HEK293 (cell line): ENCODE measurements around the gene FLACC1.

ENCODE experiments used
- CTCF ChIA-PET: fragments of 350-600 bp; formaldehyde crosslinking; extraction: SDS; loops from one replicate; lab custom pipeline; 2021; ENCODE audit warnings: antibody characterized with exemption; lab: Yijun Ruan, JAX
- POLR2A ChIA-PET: fragments of 300-600 bp; formaldehyde crosslinking; extraction: SDS; loops from one replicate; lab custom pipeline; 2020; ENCODE audit warnings: antibody characterized with exemption, inconsistent platforms; lab: Yijun Ruan, JAX
- H3K27ac ChIP-seq: fragments of 200-500 bp; sonication (Bioruptor generic); 2 replicates; pipeline ENCODE4 v1.5.1; 2014; ENCODE audit warnings: low read depth, low read length, control low read depth, inconsistent platforms; ENCODE audit errors: extremely low read depth
- H3K36me3 ChIP-seq, 2 experiments: fragments of 200-500 bp in 1 of 2; sonication (Bioruptor generic) in 1 of 2; 1 replicate in 1 of 2; 2 replicates in 1 of 2; pipeline ENCODE4 v1.5.1; 2014 to 2017; ENCODE audit warnings: inconsistent platforms in 2 of 2, low read length in 2 of 2; ENCODE audit not compliant: control insufficient read depth in 2 of 2, insufficient read depth in 1 of 2
- H3K4me1 ChIP-seq: fragments of 200-500 bp; sonication (Bioruptor generic); 2 replicates; pipeline ENCODE4 v1.5.1; 2014; ENCODE audit warnings: mild to moderate bottlenecking, low read length, inconsistent platforms; ENCODE audit not compliant: control insufficient read depth, insufficient read depth
- H3K4me3 ChIP-seq: 2 replicates; pipeline ENCODE4 v1.5.1; 2011; ENCODE audit warnings: low read depth, mild to moderate bottlenecking, control low read depth, low read length, moderate library complexity
- H3K9me3 ChIP-seq: fragments of 200-500 bp; sonication (Bioruptor generic); 2 replicates; pipeline ENCODE4 v1.5.1; 2014; ENCODE audit warnings: low read depth, low read length, inconsistent platforms; ENCODE audit not compliant: control insufficient read depth, insufficient read depth
- GLI4 ChIP-seq: fragments of 450-650 bp; formaldehyde crosslinking; IDR thresholded peaks from 2 replicates; pipeline ENCODE4 v1.5.1; 2016; ENCODE audit warnings: missing biosample characterization, missing genetic modification characterization
- GLIS2 ChIP-seq: fragments of 450-650 bp; formaldehyde crosslinking; IDR thresholded peaks from 2 replicates; pipeline ENCODE4 v1.5.1; 2016; ENCODE audit warnings: missing biosample characterization, missing genetic modification characterization
- HOXA7 ChIP-seq: sonication (generic); formaldehyde crosslinking; IDR thresholded peaks from 2 replicates; pipeline ENCODE4 v1.8.1; 2022; ENCODE audit warnings: missing genetic modification reagents, borderline replicate concordance
- YY2 ChIP-seq: fragments of 450-650 bp; formaldehyde crosslinking; IDR thresholded peaks from 2 replicates; pipeline ENCODE4 v1.5.1; 2016; ENCODE audit warnings: missing biosample characterization, missing genetic modification characterization
- ZBTB48 ChIP-seq: fragments of 450-650 bp; formaldehyde crosslinking; IDR thresholded peaks from 2 replicates; pipeline ENCODE4 v1.5.1; 2016; ENCODE audit warnings: missing biosample characterization, missing genetic modification characterization
- ZNF112 ChIP-seq: fragments of 450-650 bp; formaldehyde crosslinking; IDR thresholded peaks from 2 replicates; pipeline ENCODE4 v1.5.0; 2017; ENCODE audit warnings: missing biosample characterization, missing genetic modification characterization
- ZNF133 ChIP-seq: fragments of 450-650 bp; formaldehyde crosslinking; IDR thresholded peaks from 2 replicates; pipeline ENCODE4 v1.5.1; 2016; ENCODE audit warnings: missing biosample characterization, missing genetic modification characterization
- ZNF404 ChIP-seq: fragments of 450-650 bp; formaldehyde crosslinking; IDR thresholded peaks from 2 replicates; pipeline ENCODE4 v1.5.1; 2017; ENCODE audit warnings: missing biosample characterization, missing genetic modification characterization
- ZNF529 ChIP-seq: fragments of 450-650 bp; formaldehyde crosslinking; IDR thresholded peaks from 2 replicates; pipeline ENCODE4 v1.5.1; 2017; ENCODE audit warnings: missing genetic modification characterization, missing biosample characterization; ENCODE audit not compliant: insufficient replicate concordance
- ZNF544 ChIP-seq: fragments of 450-650 bp; formaldehyde crosslinking; IDR thresholded peaks from 2 replicates; pipeline ENCODE4 v1.5.0; 2017; ENCODE audit warnings: missing biosample characterization, missing genetic modification characterization
- ZNF624 ChIP-seq: fragments of 450-650 bp; formaldehyde crosslinking; IDR thresholded peaks from 2 replicates; pipeline ENCODE4 v1.5.1; 2017; ENCODE audit warnings: missing biosample characterization, missing genetic modification characterization
- ZNF629 ChIP-seq: fragments of 450-650 bp; formaldehyde crosslinking; IDR thresholded peaks from 2 replicates; pipeline ENCODE4 v1.5.1; 2017; ENCODE audit warnings: missing biosample characterization, missing genetic modification characterization
- ZNF701 ChIP-seq: fragments of 450-650 bp; formaldehyde crosslinking; IDR thresholded peaks from 2 replicates; pipeline ENCODE4 v1.5.1; 2016; ENCODE audit warnings: missing biosample characterization, missing genetic modification characterization
- ZNF777 ChIP-seq: fragments of 450-650 bp; formaldehyde crosslinking; IDR thresholded peaks from 2 replicates; pipeline ENCODE4 v1.5.1; 2017; ENCODE audit warnings: missing biosample characterization, missing genetic modification characterization, borderline replicate concordance
- ZNF830 ChIP-seq: fragments of 450-650 bp; IDR thresholded peaks from 2 replicates; pipeline ENCODE4 v1.5.0; 2018; ENCODE audit warnings: missing biosample characterization, missing genetic modification characterization, low read depth, mild to moderate bottlenecking, moderate library complexity
- TF ChIP-seq, protein P1 (sequence below): IDR thresholded peaks from 2 replicates; pipeline ENCODE4 v1.6.1; 2011; ENCODE audit warnings: mild to moderate bottlenecking, low read depth, low read length, borderline replicate concordance
- TF ChIP-seq, protein P2 (sequence below): fragments of 450-650 bp; formaldehyde crosslinking; IDR thresholded peaks from 2 replicates; pipeline ENCODE4 v1.5.1; 2017; ENCODE audit warnings: missing biosample characterization, missing genetic modification characterization
- TF ChIP-seq, protein P3 (sequence below): fragments of 450-650 bp; formaldehyde crosslinking; IDR thresholded peaks from 2 replicates; pipeline ENCODE4 v1.5.1; 2016; ENCODE audit warnings: missing biosample characterization, missing genetic modification characterization
- TF ChIP-seq, protein P4 (sequence below): fragments of 450-650 bp; formaldehyde crosslinking; IDR thresholded peaks from 2 replicates; pipeline ENCODE4 v1.5.1; 2016; ENCODE audit warnings: missing biosample characterization, missing genetic modification characterization, low read depth
- TF ChIP-seq, protein P5 (sequence below): fragments of 450-650 bp; formaldehyde crosslinking; conservative IDR thresholded peaks from 2 replicates; pipeline ENCODE4 v1.5.1; 2016; ENCODE audit warnings: low read depth, missing biosample characterization, missing genetic modification characterization

The FLACC1 gene

DNA sequence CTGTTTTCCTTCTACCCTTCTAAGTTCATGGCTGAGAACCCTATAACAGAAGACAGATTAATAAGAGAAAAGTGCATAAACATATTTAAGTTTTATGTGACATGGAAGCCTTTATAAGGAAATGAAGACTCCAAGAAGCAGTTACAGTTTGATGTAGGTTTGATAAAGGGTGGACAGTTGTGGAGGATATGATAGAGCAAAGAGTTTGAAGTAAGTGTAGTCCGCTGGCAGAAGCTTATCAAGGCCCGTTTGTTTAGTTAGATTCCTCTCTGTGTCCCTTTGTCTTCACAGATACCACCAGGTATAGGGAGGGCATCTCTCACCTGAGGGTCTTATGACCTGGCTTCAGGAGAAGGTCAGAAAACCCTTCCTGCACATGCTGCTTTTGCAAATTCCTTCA is 107.3 kb downstream of the FLACC1 start:
- Histone ChIP-seq H3K36me3 (no peaks in the 10 kb centered on the region), H3K4me3 (no peak overlapping the region), H3K27ac (no peak overlapping the region)
- POLR2A ChIA-PET = no interaction called here
- TF ChIP-seq, protein P1, sequence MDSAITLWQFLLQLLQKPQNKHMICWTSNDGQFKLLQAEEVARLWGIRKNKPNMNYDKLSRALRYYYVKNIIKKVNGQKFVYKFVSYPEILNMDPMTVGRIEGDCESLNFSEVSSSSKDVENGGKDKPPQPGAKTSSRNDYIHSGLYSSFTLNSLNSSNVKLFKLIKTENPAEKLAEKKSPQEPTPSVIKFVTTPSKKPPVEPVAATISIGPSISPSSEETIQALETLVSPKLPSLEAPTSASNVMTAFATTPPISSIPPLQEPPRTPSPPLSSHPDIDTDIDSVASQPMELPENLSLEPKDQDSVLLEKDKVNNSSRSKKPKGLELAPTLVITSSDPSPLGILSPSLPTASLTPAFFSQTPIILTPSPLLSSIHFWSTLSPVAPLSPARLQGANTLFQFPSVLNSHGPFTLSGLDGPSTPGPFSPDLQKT = no peak
- TF ChIP-seq YY2 (tag by site-specific recombination) (no peak), HOXA7 (no peak), ZNF830 (tag by site-specific recombination) (no peak), ZBTB48 (no peak), ZNF112 (tag by site-specific recombination) (no peak)
- TF ChIP-seq, protein P2, sequence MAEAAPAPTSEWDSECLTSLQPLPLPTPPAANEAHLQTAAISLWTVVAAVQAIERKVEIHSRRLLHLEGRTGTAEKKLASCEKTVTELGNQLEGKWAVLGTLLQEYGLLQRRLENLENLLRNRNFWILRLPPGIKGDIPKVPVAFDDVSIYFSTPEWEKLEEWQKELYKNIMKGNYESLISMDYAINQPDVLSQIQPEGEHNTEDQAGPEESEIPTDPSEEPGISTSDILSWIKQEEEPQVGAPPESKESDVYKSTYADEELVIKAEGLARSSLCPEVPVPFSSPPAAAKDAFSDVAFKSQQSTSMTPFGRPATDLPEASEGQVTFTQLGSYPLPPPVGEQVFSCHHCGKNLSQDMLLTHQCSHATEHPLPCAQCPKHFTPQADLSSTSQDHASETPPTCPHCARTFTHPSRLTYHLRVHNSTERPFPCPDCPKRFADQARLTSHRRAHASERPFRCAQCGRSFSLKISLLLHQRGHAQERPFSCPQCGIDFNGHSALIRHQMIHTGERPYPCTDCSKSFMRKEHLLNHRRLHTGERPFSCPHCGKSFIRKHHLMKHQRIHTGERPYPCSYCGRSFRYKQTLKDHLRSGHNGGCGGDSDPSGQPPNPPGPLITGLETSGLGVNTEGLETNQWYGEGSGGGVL = no peak
- TF ChIP-seq, all 188 proteins: peak for 0
- CTCF ChIA-PET = no interaction called here
- no peaks in the 10 kb centered on the region for H3K4me1 ChIP-seq
- no peaks in the 10 kb centered on the region for H3K9me3 ChIP-seq

DNA sequence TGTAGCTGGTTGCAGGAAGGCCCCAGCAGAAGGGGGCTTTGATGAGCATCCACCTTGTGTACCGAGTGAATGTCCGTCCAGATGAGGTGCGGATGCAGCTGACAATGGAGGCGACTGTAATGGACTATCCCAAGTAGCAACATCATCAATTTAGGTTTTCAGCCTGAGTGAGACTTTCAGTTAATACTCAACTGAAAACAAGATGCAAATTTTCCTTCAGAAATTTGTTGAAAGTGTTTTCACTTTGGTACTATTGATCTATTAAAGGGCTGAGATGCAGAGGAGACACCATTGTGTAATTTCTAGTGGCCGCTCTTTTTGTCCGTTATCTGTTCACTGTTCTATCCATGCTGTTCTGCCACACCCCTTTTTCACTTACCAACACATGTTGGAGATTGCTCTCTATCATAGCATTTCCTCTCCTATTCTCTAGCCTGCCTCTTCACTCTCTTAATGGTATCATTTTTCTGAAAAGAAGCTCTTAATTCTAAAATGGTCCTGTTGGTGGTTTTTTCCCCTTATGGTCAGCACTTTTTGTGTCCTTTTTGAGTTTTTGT is 108.8 kb downstream of the FLACC1 start:
- Histone ChIP-seq H3K9me3 (no peaks in the 10 kb centered on the region), H3K36me3 (no peaks in the 10 kb centered on the region), H3K27ac (no peak overlapping the region), H3K4me1 (no peaks in the 10 kb centered on the region), H3K4me3 (no peak overlapping the region)
- POLR2A ChIA-PET = no interaction called here
- CTCF ChIA-PET = no interaction called here
- TF ChIP-seq ZNF404 (tag by site-specific recombination) = no peak
- TF ChIP-seq, protein P3, sequence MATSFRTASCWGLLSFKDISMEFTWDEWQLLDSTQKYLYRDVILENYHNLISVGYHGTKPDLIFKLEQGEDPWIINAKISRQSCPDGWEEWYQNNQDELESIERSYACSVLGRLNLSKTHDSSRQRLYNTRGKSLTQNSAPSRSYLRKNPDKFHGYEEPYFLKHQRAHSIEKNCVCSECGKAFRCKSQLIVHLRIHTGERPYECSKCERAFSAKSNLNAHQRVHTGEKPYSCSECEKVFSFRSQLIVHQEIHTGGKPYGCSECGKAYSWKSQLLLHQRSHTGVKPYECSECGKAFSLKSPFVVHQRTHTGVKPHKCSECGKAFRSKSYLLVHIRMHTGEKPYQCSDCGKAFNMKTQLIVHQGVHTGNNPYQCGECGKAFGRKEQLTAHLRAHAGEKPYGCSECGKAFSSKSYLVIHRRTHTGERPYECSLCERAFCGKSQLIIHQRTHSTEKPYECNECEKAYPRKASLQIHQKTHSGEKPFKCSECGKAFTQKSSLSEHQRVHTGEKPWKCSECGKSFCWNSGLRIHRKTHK = no peak
- TF ChIP-seq GLIS2 (tag by site-specific recombination) = no peak

DNA sequence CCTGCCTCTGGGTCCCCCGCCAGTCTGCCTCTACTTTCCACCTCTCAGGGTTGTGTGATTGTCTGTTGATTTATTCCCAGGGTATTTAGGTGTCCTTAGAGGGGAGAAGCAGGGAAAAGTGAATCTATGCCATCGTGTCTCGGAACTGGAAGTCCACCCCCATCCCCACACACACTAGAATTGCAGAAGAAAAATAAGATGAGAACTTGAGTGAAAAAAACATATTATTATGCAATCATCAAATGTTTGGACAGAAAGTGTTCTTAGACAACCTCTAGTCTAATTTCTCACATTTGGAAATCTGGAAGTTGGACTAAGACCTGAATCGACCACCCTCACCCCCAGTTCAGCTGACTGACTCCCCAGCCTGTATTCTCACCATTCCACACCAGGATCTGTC is 110.9 kb downstream of the FLACC1 start:
- Histone ChIP-seq H3K4me3 (no peak overlapping the region), H3K36me3 (no peaks in the 10 kb centered on the region), H3K9me3 (no peaks in the 10 kb centered on the region), H3K27ac (no peak overlapping the region), H3K4me1 (no peaks in the 10 kb centered on the region)
- ChIA-PET CTCF (interaction anchor here (0.6 kb wide), 1 partner anchor 1047 kb away, joined by 3 read pairs; no protein-coding TSS in a partner anchor), POLR2A (interaction anchor here (0.7 kb wide), 1 partner anchor 10 kb away, joined by 3 read pairs; no protein-coding TSS in a partner anchor)
- no peak for TF ChIP-seq ZNF529 (tag by site-specific recombination)
- TF ChIP-seq GLI4 (tag by site-specific recombination) = no peak
- TF ChIP-seq ZNF629 = no peak
- TF ChIP-seq ZNF701 (tag by site-specific recombination) = no peak
- TF ChIP-seq, protein P4, sequence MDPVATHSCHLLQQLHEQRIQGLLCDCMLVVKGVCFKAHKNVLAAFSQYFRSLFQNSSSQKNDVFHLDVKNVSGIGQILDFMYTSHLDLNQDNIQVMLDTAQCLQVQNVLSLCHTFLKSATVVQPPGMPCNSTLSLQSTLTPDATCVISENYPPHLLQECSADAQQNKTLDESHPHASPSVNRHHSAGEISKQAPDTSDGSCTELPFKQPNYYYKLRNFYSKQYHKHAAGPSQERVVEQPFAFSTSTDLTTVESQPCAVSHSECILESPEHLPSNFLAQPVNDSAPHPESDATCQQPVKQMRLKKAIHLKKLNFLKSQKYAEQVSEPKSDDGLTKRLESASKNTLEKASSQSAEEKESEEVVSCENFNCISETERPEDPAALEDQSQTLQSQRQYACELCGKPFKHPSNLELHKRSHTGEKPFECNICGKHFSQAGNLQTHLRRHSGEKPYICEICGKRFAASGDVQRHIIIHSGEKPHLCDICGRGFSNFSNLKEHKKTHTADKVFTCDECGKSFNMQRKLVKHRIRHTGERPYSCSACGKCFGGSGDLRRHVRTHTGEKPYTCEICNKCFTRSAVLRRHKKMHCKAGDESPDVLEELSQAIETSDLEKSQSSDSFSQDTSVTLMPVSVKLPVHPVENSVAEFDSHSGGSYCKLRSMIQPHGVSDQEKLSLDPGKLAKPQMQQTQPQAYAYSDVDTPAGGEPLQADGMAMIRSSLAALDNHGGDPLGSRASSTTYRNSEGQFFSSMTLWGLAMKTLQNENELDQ = no peak
- TF ChIP-seq ZNF544 (tag by site-specific recombination) = no peak
- TF ChIP-seq ZNF624 = no peak
- no peak for TF ChIP-seq GLIS2 (tag by site-specific recombination)
- TF ChIP-seq ZNF133 (tag by site-specific recombination) = no peak
- TF ChIP-seq ZNF777 (tag by site-specific recombination) = no peak
- TF ChIP-seq, protein P5, sequence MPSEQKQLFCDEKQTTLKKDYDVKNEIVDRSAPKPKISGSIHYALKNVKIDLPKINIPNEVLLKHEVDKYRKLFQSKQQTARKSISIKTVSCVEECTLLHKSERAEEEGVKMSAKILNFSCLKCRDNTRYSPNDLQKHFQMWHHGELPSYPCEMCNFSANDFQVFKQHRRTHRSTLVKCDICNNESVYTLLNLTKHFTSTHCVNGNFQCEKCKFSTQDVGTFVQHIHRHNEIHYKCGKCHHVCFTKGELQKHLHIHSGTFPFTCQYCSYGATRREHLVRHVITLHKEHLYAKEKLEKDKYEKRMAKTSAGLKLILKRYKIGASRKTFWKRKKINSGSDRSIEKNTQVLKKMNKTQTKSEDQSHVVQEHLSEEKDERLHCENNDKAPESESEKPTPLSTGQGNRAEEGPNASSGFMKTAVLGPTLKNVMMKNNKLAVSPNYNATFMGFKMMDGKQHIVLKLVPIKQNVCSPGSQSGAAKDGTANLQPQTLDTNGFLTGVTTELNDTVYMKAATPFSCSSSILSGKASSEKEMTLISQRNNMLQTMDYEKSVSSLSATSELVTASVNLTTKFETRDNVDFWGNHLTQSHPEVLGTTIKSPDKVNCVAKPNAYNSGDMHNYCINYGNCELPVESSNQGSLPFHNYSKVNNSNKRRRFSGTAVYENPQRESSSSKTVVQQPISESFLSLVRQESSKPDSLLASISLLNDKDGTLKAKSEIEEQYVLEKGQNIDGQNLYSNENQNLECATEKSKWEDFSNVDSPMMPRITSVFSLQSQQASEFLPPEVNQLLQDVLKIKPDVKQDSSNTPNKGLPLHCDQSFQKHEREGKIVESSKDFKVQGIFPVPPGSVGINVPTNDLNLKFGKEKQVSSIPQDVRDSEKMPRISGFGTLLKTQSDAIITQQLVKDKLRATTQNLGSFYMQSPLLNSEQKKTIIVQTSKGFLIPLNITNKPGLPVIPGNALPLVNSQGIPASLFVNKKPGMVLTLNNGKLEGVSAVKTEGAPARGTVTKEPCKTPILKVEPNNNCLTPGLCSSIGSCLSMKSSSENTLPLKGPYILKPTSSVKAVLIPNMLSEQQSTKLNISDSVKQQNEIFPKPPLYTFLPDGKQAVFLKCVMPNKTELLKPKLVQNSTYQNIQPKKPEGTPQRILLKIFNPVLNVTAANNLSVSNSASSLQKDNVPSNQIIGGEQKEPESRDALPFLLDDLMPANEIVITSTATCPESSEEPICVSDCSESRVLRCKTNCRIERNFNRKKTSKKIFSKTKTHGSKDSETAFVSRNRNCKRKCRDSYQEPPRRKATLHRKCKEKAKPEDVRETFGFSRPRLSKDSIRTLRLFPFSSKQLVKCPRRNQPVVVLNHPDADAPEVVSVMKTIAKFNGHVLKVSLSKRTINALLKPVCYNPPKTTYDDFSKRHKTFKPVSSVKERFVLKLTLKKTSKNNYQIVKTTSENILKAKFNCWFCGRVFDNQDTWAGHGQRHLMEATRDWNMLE (tag by site-specific recombination) = no peak
